Choroid plexus epithelial cell (primary cell): ENCODE results near the gene GNG12.

Source experiments
- DNase-seq: peaks from one replicate; pipeline ENCODE4 v3.0.0-alpha.2; 2010; ENCODE audit warnings: low read depth
- H3K4me3 ChIP-seq: 2 replicates; pipeline ENCODE4 v1.5.1; 2011; ENCODE audit warnings: low read depth, mild to moderate bottlenecking, control low read depth, low read length, moderate library complexity
- TF ChIP-seq, protein P1 (sequence below): conservative IDR thresholded peaks from 2 replicates; pipeline ENCODE4 v1.5.1; 2011; ENCODE audit warnings: low read depth, mild to moderate bottlenecking, control low read depth, inconsistent platforms, low read length, moderate library complexity

Gene GNG12

GRCh38 chr1:67811781-67812180 lies 21.5 kb downstream of the GNG12 start:
- H3K4me3 ChIP-seq, result no peak overlapping the region
- TF ChIP-seq, protein P1, sequence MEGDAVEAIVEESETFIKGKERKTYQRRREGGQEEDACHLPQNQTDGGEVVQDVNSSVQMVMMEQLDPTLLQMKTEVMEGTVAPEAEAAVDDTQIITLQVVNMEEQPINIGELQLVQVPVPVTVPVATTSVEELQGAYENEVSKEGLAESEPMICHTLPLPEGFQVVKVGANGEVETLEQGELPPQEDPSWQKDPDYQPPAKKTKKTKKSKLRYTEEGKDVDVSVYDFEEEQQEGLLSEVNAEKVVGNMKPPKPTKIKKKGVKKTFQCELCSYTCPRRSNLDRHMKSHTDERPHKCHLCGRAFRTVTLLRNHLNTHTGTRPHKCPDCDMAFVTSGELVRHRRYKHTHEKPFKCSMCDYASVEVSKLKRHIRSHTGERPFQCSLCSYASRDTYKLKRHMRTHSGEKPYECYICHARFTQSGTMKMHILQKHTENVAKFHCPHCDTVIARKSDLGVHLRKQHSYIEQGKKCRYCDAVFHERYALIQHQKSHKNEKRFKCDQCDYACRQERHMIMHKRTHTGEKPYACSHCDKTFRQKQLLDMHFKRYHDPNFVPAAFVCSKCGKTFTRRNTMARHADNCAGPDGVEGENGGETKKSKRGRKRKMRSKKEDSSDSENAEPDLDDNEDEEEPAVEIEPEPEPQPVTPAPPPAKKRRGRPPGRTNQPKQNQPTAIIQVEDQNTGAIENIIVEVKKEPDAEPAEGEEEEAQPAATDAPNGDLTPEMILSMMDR, result no peak
- DNase-seq, result peak; percentile 38

DNA sequence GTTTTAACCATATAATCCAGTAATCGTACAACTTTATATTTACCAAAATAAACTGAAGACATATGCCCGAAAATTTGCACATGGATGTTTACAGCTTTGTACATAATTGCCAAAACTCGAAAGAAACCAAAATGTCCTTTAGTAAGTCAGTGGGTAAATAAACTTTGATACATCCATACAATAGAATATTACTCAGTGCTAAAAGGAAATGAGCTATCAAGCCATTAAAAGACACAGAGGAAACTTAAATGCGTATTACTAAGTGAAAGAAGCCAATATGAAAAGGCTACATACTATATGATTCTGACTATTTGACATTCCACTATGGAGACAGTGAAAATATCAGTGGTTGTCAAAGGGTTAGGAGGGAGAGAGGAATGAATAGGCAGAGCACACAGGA lies 23.4 kb downstream of the GNG12 start:
- no peak overlapping the region for H3K4me3 ChIP-seq
- DNase-seq, result no peak
- TF ChIP-seq, protein P1, result no peak

DNA sequence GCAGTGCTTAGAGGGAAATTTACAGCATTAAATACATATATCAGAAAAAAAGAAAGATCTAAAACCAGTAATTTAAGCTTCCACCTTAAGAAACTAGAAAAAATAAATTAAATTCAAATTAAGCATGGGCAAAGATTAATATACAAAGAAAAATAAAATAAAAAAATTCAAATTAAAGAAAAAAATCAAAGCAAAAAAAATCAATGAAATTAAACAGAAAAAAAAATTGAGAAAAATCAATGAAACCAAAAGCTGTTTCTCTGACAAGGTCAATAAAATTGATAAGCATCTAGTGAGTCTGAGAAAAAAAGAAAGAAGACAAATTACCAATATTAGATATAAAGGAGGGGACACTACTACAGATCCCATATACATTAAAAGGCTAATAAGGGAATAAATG lies 26.0 kb downstream of the GNG12 start:
- TF ChIP-seq, protein P1, result no peak
- DNase-seq, result no peak
- H3K4me3 ChIP-seq, result no peak overlapping the region

DNA sequence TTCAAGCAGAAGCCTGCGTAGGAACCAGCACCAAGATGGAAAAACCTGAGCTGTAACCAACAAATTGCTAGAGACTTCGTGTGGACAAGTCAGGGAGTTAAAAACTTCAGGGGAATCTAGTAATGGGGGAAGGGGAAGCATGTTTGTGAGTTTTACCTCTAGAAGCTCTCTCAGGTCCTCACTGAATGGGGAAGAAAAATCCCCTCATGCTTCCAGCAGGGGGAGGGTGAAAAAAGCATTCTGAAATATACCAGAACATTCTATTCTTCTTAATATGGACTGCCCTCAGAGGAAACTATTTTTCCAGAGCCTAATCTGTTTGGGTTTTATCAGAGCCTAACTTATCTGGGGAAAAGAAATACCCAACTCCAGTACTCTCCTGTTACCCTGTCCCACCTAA lies 28.6 kb downstream of the GNG12 start:
- no peak for DNase-seq
- TF ChIP-seq, protein P1, result peak; percentile 33
- no peak overlapping the region for H3K4me3 ChIP-seq

GRCh38 chr1:67803380-67804279 lies 29.6 kb downstream of the GNG12 start:
- TF ChIP-seq, protein P1, result no peak
- H3K4me3 ChIP-seq, result no peak overlapping the region
- peak; percentile 58 for DNase-seq

DNA sequence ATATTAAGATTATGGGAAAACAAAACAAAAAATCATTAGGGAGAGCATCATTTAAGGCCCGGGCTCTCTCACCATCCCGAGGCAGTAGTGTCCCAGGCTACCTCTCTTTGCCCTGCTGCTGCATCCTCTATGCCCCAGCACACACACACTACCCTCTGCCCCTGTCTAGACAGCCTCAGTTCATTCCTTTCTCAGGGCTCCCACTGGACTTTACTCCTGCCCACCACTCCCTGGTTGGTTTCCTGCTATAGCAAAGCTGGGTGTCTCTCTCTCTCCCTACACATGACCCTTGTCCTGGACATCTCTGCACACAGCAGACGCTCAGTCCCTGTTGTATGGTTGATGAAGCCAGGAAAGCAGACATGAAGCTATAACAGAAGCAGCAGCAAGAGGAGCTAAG lies 30.7 kb downstream of the GNG12 start:
- TF ChIP-seq, protein P1, result no peak
- no peak for DNase-seq
- H3K4me3 ChIP-seq, result no peak overlapping the region

DNA sequence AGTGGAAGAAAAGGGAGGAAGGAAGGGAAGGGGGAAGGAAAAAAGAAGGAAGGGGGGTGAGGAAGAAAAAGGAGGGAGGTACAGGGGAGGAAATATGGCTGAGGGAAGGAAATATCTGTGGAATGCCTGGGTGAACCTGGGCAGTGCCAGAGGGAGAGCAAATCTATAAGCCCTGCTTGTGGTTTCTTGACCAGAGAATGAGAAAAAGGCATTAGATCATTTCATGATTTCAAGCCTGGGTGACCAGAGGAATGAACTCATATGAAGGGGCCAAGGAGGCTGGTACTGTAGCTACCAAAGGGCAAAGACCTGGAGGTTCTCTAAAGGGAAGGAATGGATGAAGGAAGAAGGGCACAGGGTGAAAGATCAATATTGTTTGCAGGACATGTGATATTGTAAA lies 31.4 kb downstream of the GNG12 start:
- DNase-seq, result no peak
- TF ChIP-seq, protein P1, result no peak
- no peak overlapping the region for H3K4me3 ChIP-seq
